HEK293 (cell line): Measurements from ENCODE around the gene PRKCG.

ENCODE experiments used
- CTCF ChIA-PET: fragments of 350-600 bp; formaldehyde crosslinking; extraction: SDS; loops from one replicate; lab custom pipeline; 2021; ENCODE audit warnings: antibody characterized with exemption; lab: Yijun Ruan, JAX
- POLR2A ChIA-PET: fragments of 300-600 bp; formaldehyde crosslinking; extraction: SDS; loops from one replicate; lab custom pipeline; 2020; ENCODE audit warnings: antibody characterized with exemption, inconsistent platforms; lab: Yijun Ruan, JAX
- H3K27ac ChIP-seq: fragments of 200-500 bp; sonication (Bioruptor generic); 2 replicates; pipeline ENCODE4 v1.5.1; 2014; ENCODE audit warnings: low read depth, low read length, control low read depth, inconsistent platforms; ENCODE audit errors: extremely low read depth
- H3K36me3 ChIP-seq, 2 experiments: fragments of 200-500 bp in 1 of 2; sonication (Bioruptor generic) in 1 of 2; 1 replicate in 1 of 2; 2 replicates in 1 of 2; pipeline ENCODE4 v1.5.1; 2014 to 2017; ENCODE audit warnings: inconsistent platforms in 2 of 2, low read length in 2 of 2; ENCODE audit not compliant: control insufficient read depth in 2 of 2, insufficient read depth in 1 of 2
- H3K4me1 ChIP-seq: fragments of 200-500 bp; sonication (Bioruptor generic); 2 replicates; pipeline ENCODE4 v1.5.1; 2014; ENCODE audit warnings: mild to moderate bottlenecking, low read length, inconsistent platforms; ENCODE audit not compliant: control insufficient read depth, insufficient read depth
- H3K4me3 ChIP-seq: 2 replicates; pipeline ENCODE4 v1.5.1; 2011; ENCODE audit warnings: low read depth, mild to moderate bottlenecking, control low read depth, low read length, moderate library complexity
- H3K9me3 ChIP-seq: fragments of 200-500 bp; sonication (Bioruptor generic); 2 replicates; pipeline ENCODE4 v1.5.1; 2014; ENCODE audit warnings: low read depth, low read length, inconsistent platforms; ENCODE audit not compliant: control insufficient read depth, insufficient read depth
- CTCF ChIP-seq: fragments of 450-650 bp; formaldehyde crosslinking; IDR thresholded peaks from 2 replicates; pipeline ENCODE4 v1.5.1; 2016; ENCODE audit warnings: missing biosample characterization, missing genetic modification characterization
- ELK4 ChIP-seq: IDR thresholded peaks from 2 replicates; pipeline ENCODE4 v1.6.1; 2011; ENCODE audit warnings: mild to moderate bottlenecking, low read depth, low read length, borderline replicate concordance
- KLF10 ChIP-seq: fragments of 450-650 bp; IDR thresholded peaks from 2 replicates; pipeline ENCODE4 v1.5.1; 2018; ENCODE audit warnings: missing biosample characterization, mild to moderate bottlenecking, missing genetic modification characterization
- MEIS1 ChIP-seq: sonication (generic); formaldehyde crosslinking; IDR thresholded peaks from 2 replicates; pipeline ENCODE4 v1.8.1; 2022; ENCODE audit warnings: missing genetic modification reagents, mild to moderate bottlenecking, borderline replicate concordance
- MZF1 ChIP-seq: fragments of 450-650 bp; formaldehyde crosslinking; IDR thresholded peaks from 2 replicates; pipeline ENCODE4 v1.5.1; 2017; ENCODE audit warnings: missing biosample characterization, missing genetic modification characterization, borderline replicate concordance
- OSR2 ChIP-seq: fragments of 450-650 bp; formaldehyde crosslinking; IDR thresholded peaks from 2 replicates; pipeline ENCODE4 v1.5.1; 2016; ENCODE audit warnings: missing biosample characterization, missing genetic modification characterization
- OVOL3 ChIP-seq: fragments of 450-650 bp; formaldehyde crosslinking; IDR thresholded peaks from 2 replicates; pipeline ENCODE4 v1.5.1; 2016; ENCODE audit warnings: missing biosample characterization, missing genetic modification characterization
- RBAK ChIP-seq: fragments of 450-650 bp; formaldehyde crosslinking; IDR thresholded peaks from 2 replicates; pipeline ENCODE4 v1.5.1; 2016; ENCODE audit warnings: missing biosample characterization, missing genetic modification characterization
- ZBTB17 ChIP-seq: fragments of 450-650 bp; formaldehyde crosslinking; IDR thresholded peaks from 2 replicates; pipeline ENCODE4 v1.5.1; 2016; ENCODE audit warnings: missing biosample characterization, missing genetic modification characterization
- ZFP41 ChIP-seq: fragments of 450-650 bp; formaldehyde crosslinking; IDR thresholded peaks from 2 replicates; pipeline ENCODE4 v1.5.1; 2016; ENCODE audit warnings: missing biosample characterization, missing genetic modification characterization, borderline replicate concordance
- ZNF112 ChIP-seq: fragments of 450-650 bp; formaldehyde crosslinking; IDR thresholded peaks from 2 replicates; pipeline ENCODE4 v1.5.0; 2017; ENCODE audit warnings: missing biosample characterization, missing genetic modification characterization
- ZNF202 ChIP-seq: fragments of 450-650 bp; formaldehyde crosslinking; IDR thresholded peaks from 2 replicates; pipeline ENCODE4 v1.5.1; 2016; ENCODE audit warnings: missing biosample characterization, missing genetic modification characterization, borderline replicate concordance
- ZNF274 ChIP-seq, 2 experiments: fragments of 200-500 bp in 1 of 2; fragments of 450-650 bp in 1 of 2; sonication (Bioruptor generic) in 1 of 2; formaldehyde crosslinking in 1 of 2; IDR thresholded peaks; 2 replicates each; pipeline versions ENCODE4 v1.5.1 to v1.6.1; 2014 to 2016; ENCODE audit warnings: borderline replicate concordance in 1 of 2, inconsistent platforms in 1 of 2, low read length in 1 of 2, missing biosample characterization in 1 of 2, missing genetic modification characterization in 1 of 2
- ZNF335 ChIP-seq: fragments of 450-650 bp; formaldehyde crosslinking; conservative IDR thresholded peaks from 2 replicates; pipeline ENCODE4 v1.5.1; 2016; ENCODE audit warnings: missing biosample characterization, missing genetic modification characterization
- ZNF394 ChIP-seq: fragments of 450-650 bp; formaldehyde crosslinking; IDR thresholded peaks from 2 replicates; pipeline ENCODE4 v1.5.1; 2016; ENCODE audit warnings: missing biosample characterization, missing genetic modification characterization, mild to moderate bottlenecking, moderate library complexity, borderline replicate concordance
- ZNF558 ChIP-seq: fragments of 450-650 bp; formaldehyde crosslinking; IDR thresholded peaks from 2 replicates; pipeline ENCODE4 v1.5.1; 2016; ENCODE audit warnings: missing biosample characterization, missing genetic modification characterization
- ZNF654 ChIP-seq: fragments of 450-650 bp; formaldehyde crosslinking; IDR thresholded peaks from 2 replicates; pipeline ENCODE4 v1.5.1; 2016; ENCODE audit warnings: low read depth, missing biosample characterization, missing genetic modification characterization
- ZNF660 ChIP-seq: fragments of 450-650 bp; IDR thresholded peaks from 2 replicates; pipeline ENCODE4 v1.5.1; 2018; ENCODE audit warnings: missing biosample characterization, mild to moderate bottlenecking, missing genetic modification characterization
- ZNF704 ChIP-seq: fragments of 450-650 bp; formaldehyde crosslinking; IDR thresholded peaks from 2 replicates; pipeline ENCODE4 v1.5.1; 2016; ENCODE audit warnings: missing biosample characterization, missing genetic modification characterization
- ZSCAN23 ChIP-seq: fragments of 450-650 bp; formaldehyde crosslinking; IDR thresholded peaks from 2 replicates; pipeline ENCODE4 v1.5.1; 2016; ENCODE audit warnings: missing biosample characterization, missing genetic modification characterization

The PRKCG gene

GRCh38 chr19:53871454-53871853, 10.5 kb upstream of the PRKCG start:
- no peaks in the 10 kb centered on the region for H3K9me3 ChIP-seq
- no peak overlapping the region for H3K27ac ChIP-seq
- TF ChIP-seq KLF10 (tag by site-specific recombination), result no peak
- no peak for TF ChIP-seq ZFP41 (tag by site-specific recombination)
- TF ChIP-seq OSR2 (tag by site-specific recombination), result no peak
- TF ChIP-seq ZNF654, result no peak
- no peak for TF ChIP-seq ZSCAN23 (tag by site-specific recombination)
- TF ChIP-seq MEIS1 (CRISPR knock-in tag), result no peak
- TF ChIP-seq ZNF660 (tag by site-specific recombination), result no peak
- TF ChIP-seq RBAK (tag by site-specific recombination), result no peak
- TF ChIP-seq ELK4, result no peak
- no peak for TF ChIP-seq ZNF394
- no peak for TF ChIP-seq ZNF558 (tag by site-specific recombination)
- TF ChIP-seq CTCF (tag by site-specific recombination), result no peak
- no peak for TF ChIP-seq MZF1 (tag by site-specific recombination)
- TF ChIP-seq ZNF335 (tag by site-specific recombination), result no peak
- TF ChIP-seq ZNF704, result no peak
- TF ChIP-seq, all 188 proteins: peak for 0
- ChIA-PET POLR2A (interaction anchor here (1.7 kb wide), 1 partner anchor 8 kb away, joined by 6 read pairs; no protein-coding TSS in a partner anchor), CTCF (interaction anchor here (0.7 to 1.3 kb wide), 2 partner anchors 10 to 41 kb away, joined by 3 read pairs; partner anchors contain the start of gene PRKCG)
- peaks cover 15% of the 10 kb centered on the region for H3K4me1 ChIP-seq
- peaks cover 9 to 17% of the 10 kb centered on the region in 2 experiments; a peak in 2 of 3 replicates for H3K36me3 ChIP-seq
- no peak overlapping the region for H3K4me3 ChIP-seq

- Histone ChIP-seq H3K4me3 (no peak overlapping the region), H3K27ac (no peak overlapping the region), H3K36me3 (peaks cover 9 to 17% of the 10 kb centered on the region in 2 experiments; a peak in 2 of 3 replicates), H3K4me1 (peaks cover 10% of the 10 kb centered on the region), H3K9me3 (no peaks in the 10 kb centered on the region)
- TF ChIP-seq ZNF274 (IDR thresholded peaks at IDR 0.05; ENCODE audit: low read length), result no peak
- no peak for TF ChIP-seq ZNF274 (tag by site-specific recombination; IDR thresholded peaks at IDR 0.05; ENCODE audit: borderline replicate concordance)
- peak; percentile 54; the same call in 1 of the 2 replicates for TF ChIP-seq ZBTB17 (tag by site-specific recombination)
- TF ChIP-seq OVOL3, result no peak
- TF ChIP-seq ZNF202, result no peak
- peak; percentile 40; the same call in 1 of the 2 replicates for TF ChIP-seq OSR2 (tag by site-specific recombination)
- TF ChIP-seq ZNF112 (tag by site-specific recombination), result no peak
- ChIA-PET POLR2A (interaction anchor here (0.6 to 1.2 kb wide), 4 partner anchors 13 to 264 kb away, joined by 3 to 4 read pairs (median 4); no protein-coding TSS in a partner anchor), CTCF (no interaction called here)
Measured at GRCh38 chr19:53872762-53873161, 9.2 kb upstream of the PRKCG start.
